ENCODE data around the gene CEP170.

- no peak for TF ChIP-seq POLR2A (IDR thresholded peaks at IDR 0.05)
- TF ChIP-seq CTCF (IDR thresholded peaks at IDR 0.05), result no peak
- no peak for TF ChIP-seq EP300 (IDR thresholded peaks at IDR 0.05; ENCODE audit: low read depth)
- no peak for TF ChIP-seq POLR2AphosphoS5 (IDR thresholded peaks at IDR 0.05)
Measured at GRCh38 chr1:243286409-243287122, 31.5 kb upstream of the CEP170 start.
